ENCODE results near the gene IL22RA2.

IL22RA2 gene

GRCh38 chr6:137166247-137167098, 7.0 kb downstream of the IL22RA2 start:
- ATAC-seq (no peak), DNase-seq (no peak)

- peak; percentile 36 for DNase-seq
- ATAC-seq = peak; percentile 57
These were observed 7.8 kb downstream of the IL22RA2 start for GRCh38 chr6:137165375-137166246.

- no peak for ATAC-seq
- no peak for DNase-seq
These were observed 9.6 kb downstream of the IL22RA2 start for GRCh38 chr6:137163732-137164318.

GRCh38 chr6:137162692-137163306, 10.6 kb downstream of the IL22RA2 start:
- DNase-seq (no peak), ATAC-seq (no peak)

- DNase-seq = no peak
- ATAC-seq = no peak
These were observed 11.5 kb downstream of the IL22RA2 start for GRCh38 chr6:137161949-137162348.

- ATAC-seq = no peak
- no peak for DNase-seq
These were observed 12.7 kb downstream of the IL22RA2 start for GRCh38 chr6:137160763-137161162.

GRCh38 chr6:137159912-137160311, 13.5 kb downstream of the IL22RA2 start:
- no peak for ATAC-seq
- no peak for DNase-seq

GRCh38 chr6:137157601-137158000, 15.8 kb downstream of the IL22RA2 start:
- ATAC-seq (no peak), DNase-seq (no peak)

- ATAC-seq (no peak), DNase-seq (no peak)
These were observed 16.8 kb downstream of the IL22RA2 start for GRCh38 chr6:137156650-137157049.

GRCh38 chr6:137155830-137156229, 17.6 kb downstream of the IL22RA2 start:
- peak; percentile 83 for ATAC-seq
- peak; percentile 24 for DNase-seq

GRCh38 chr6:137150072-137150471, 23.4 kb downstream of the IL22RA2 start:
- ATAC-seq = no peak
- DNase-seq = no peak

- no peak for ATAC-seq
- DNase-seq = no peak
These were observed 24.4 kb downstream of the IL22RA2 start for GRCh38 chr6:137149035-137149393.

- DNase-seq (no peak), ATAC-seq (no peak)
These were observed 25.0 kb downstream of the IL22RA2 start for GRCh38 chr6:137148306-137149034.

- DNase-seq = no peak
- no peak for ATAC-seq
These were observed 26.2 kb downstream of the IL22RA2 start for GRCh38 chr6:137147195-137147594.

- no peak for DNase-seq
These were observed 27.2 kb downstream of the IL22RA2 start for GRCh38 chr6:137146206-137146605.

GRCh38 chr6:137145421-137145820, 28.0 kb downstream of the IL22RA2 start:
- DNase-seq (no peak), ATAC-seq (no peak)

More at GRCh38 chr6:137146206-137146605, 27.2 kb downstream of the IL22RA2 start:
- no peak for ATAC-seq

- ATAC-seq (no peak), DNase-seq (no peak)
These were observed 37.4 kb downstream of the IL22RA2 start for GRCh38 chr6:137136065-137136464.

- ATAC-seq (no peak), DNase-seq (no peak)
These were observed 39.0 kb downstream of the IL22RA2 start for GRCh38 chr6:137134483-137134882.

GRCh38 chr6:137133122-137133521, 40.3 kb downstream of the IL22RA2 start:
- no peak for ATAC-seq
- DNase-seq = no peak

- DNase-seq (no peak), ATAC-seq (no peak)
These were observed 46.5 kb downstream of the IL22RA2 start for GRCh38 chr6:137126875-137127485.

- ATAC-seq = no peak
- no peak for DNase-seq
These were observed 50.4 kb downstream of the IL22RA2 start for GRCh38 chr6:137123078-137123477.
